ENCODE results near the gene RNPS1.

- TF ChIP-seq CTCF (conservative IDR thresholded peaks at IDR 0.05 in 1 of 2, IDR thresholded peaks at IDR 0.05 in 1 of 2; ENCODE audit: extremely low read depth in 1 of 2, insufficient read depth in 1 of 2, low read depth in 1 of 2, low read length in 2 of 2) (no peak), EZH2 (IDR thresholded peaks at IDR 0.05; ENCODE audit: borderline replicate concordance, low read length) (no peak)
Observed at GRCh38 chr16:2206420-2206779, 61.5 kb downstream of the RNPS1 start.

Measured in mammary epithelial cell (primary cell).